GM12878 (cell line): ENCODE data around the gene ASCC1. TPM values are rescaled to one million over a fixed set of nuclear protein-coding genes. Genes with fewer than 3 reads are reported as not detected.

Experiments
- ATAC-seq: fragments of 200-7000 bp; cut with Tn5 transposase; 3 replicates; pipeline ENCODE4 v1.9.1; 2020; ENCODE audit warnings: mild to moderate bottlenecking, moderate library complexity
- BruUV-seq: library from RNA; stranded (reverse); fragments of 400-500 nt; replicated peaks from 2 replicates; lab custom pipeline; 2021; lab: Mats Ljungman, UMichigan
- CTCF ChIA-PET: fragments of 300-600 bp; sonication (Branson Sonifier 250); formaldehyde crosslinking; extraction: SDS; loops from one replicate; lab custom pipeline; 2021; ENCODE audit warnings: inconsistent platforms; lab: Yijun Ruan, JAX
- POLR2A ChIA-PET: fragments of 350-600 bp; formaldehyde crosslinking; extraction: SDS; loops from one replicate; lab custom pipeline; 2021; ENCODE audit warnings: inconsistent platforms; lab: Charles Lee
- RAD21 ChIA-PET: fragments of 300-600 bp; sonication (Branson Sonifier 250); formaldehyde crosslinking; loops from one replicate; lab custom pipeline; 2023; ENCODE audit warnings: antibody characterized with exemption; ENCODE audit not compliant: unreplicated experiment; lab: Charles Lee
- SMC1A ChIA-PET: fragments of 300-600 bp; sonication (Branson Sonifier 250); formaldehyde crosslinking; loops from one replicate; lab custom pipeline; 2023; ENCODE audit not compliant: unreplicated experiment, uncharacterized antibody; lab: Charles Lee
- DNase-seq: peaks from one replicate; pipeline ENCODE4 v3.0.0-alpha.2; 2011; ENCODE audit warnings: low read depth, low spot score
- FAIRE-seq: peaks from 3 replicates; lab custom pipeline; 2011; peaks lifted over from hg19 to GRCh38; lab: Jason Lieb, UNC
- H2AFZ ChIP-seq: 2 replicates; pipeline ENCODE4 v1.6.0; 2011; ENCODE audit warnings: low read depth, low read length, control low read depth; ENCODE audit not compliant: control insufficient read depth
- H3K27ac ChIP-seq: 2 replicates; pipeline ENCODE4 v1.5.1; 2011; ENCODE audit warnings: control low read depth; ENCODE audit not compliant: control insufficient read depth, insufficient read depth
- H3K27me3 ChIP-seq, 2 experiments: replicated peaks in 1 of 2; 2 replicates each; pipeline versions ENCODE4 v1.6.0 to v1.6.1; 2011; ENCODE audit warnings: low read length in 1 of 2; ENCODE audit not compliant: control insufficient read depth in 2 of 2, insufficient read depth in 2 of 2
- H3K36me3 ChIP-seq, 2 experiments: 2 replicates each; pipeline ENCODE4 v1.5.1; 2011; ENCODE audit warnings: low read length in 1 of 2; ENCODE audit not compliant: control insufficient read depth in 2 of 2, insufficient read depth in 2 of 2
- H3K4me1 ChIP-seq: 2 replicates; pipeline ENCODE4 v1.6.1; 2011; ENCODE audit warnings: mild to moderate bottlenecking, low read length, moderate library complexity, mixed read lengths; ENCODE audit not compliant: control insufficient read depth, insufficient read depth
- H3K4me2 ChIP-seq: 2 replicates; pipeline ENCODE4 v1.6.0; 2011; ENCODE audit warnings: control low read depth; ENCODE audit not compliant: control insufficient read depth, insufficient read depth
- H3K4me3 ChIP-seq: fragments of 200-600 bp; sonication (generic); 2 replicates; pipeline ENCODE4 v1.5.1; 2016
- H3K79me2 ChIP-seq: 2 replicates; pipeline ENCODE4 v1.6.0; 2011; ENCODE audit warnings: low read length; ENCODE audit not compliant: control insufficient read depth, insufficient read depth
- H3K9ac ChIP-seq: 2 replicates; pipeline ENCODE4 v1.8.0; 2011; ENCODE audit warnings: low read length, control low read depth, mixed read lengths; ENCODE audit not compliant: control insufficient read depth, insufficient read depth
- H3K9me3 ChIP-seq: replicated peaks from 3 replicates; pipeline ENCODE4 v1.5.1; 2011; ENCODE audit warnings: mild to moderate bottlenecking, low read length; ENCODE audit not compliant: control insufficient read depth, insufficient read depth
- H4K20me1 ChIP-seq: 2 replicates; pipeline ENCODE4 v1.6.0; 2011; ENCODE audit not compliant: control insufficient read depth, insufficient read depth
- GATAD2B ChIP-seq: fragments of 450-650 bp; conservative IDR thresholded peaks from 2 replicates; pipeline ENCODE4 v1.6.1; 2017; ENCODE audit warnings: low read depth, mild to moderate bottlenecking, moderate library complexity
- IRF3 ChIP-seq: fragments of 450-650 bp; IDR thresholded peaks from 2 replicates; pipeline ENCODE4 v1.6.1; 2014; ENCODE audit warnings: mild to moderate bottlenecking
- JUND ChIP-seq: IDR thresholded peaks from 2 replicates; pipeline ENCODE4 v1.6.1; 2012; ENCODE audit warnings: low read depth, mild to moderate bottlenecking, low read length, improper control_type of control experiment, moderate library complexity
- MEF2B ChIP-seq: fragments of 450-650 bp; IDR thresholded peaks from 2 replicates; pipeline ENCODE4 v1.6.1; 2018; ENCODE audit warnings: mild to moderate bottlenecking, moderate library complexity; ENCODE audit not compliant: partially characterized antibody, poor library complexity, severe bottlenecking
- MXI1 ChIP-seq: fragments of 150-350 bp; IDR thresholded peaks from 2 replicates; pipeline ENCODE4 v1.6.1; 2011; ENCODE audit warnings: low read depth, mild to moderate bottlenecking, inconsistent platforms, low read length, improper control_type of control experiment
- NR2F1 ChIP-seq: fragments of 450-650 bp; conservative IDR thresholded peaks from 2 replicates; pipeline ENCODE4 v1.6.1; 2017; ENCODE audit warnings: mild to moderate bottlenecking
- REST ChIP-seq: IDR thresholded peaks from 2 replicates; pipeline ENCODE4 v1.6.1; 2012; ENCODE audit warnings: mild to moderate bottlenecking, low read depth, low read length
- RUNX3 ChIP-seq: IDR thresholded peaks from 2 replicates; pipeline ENCODE4 v1.6.1; 2012; ENCODE audit warnings: low read length, inconsistent platforms
- YBX1 ChIP-seq: fragments of 450-650 bp; IDR thresholded peaks from 2 replicates; pipeline ENCODE4 v1.6.1; 2016; ENCODE audit warnings: antibody characterized with exemption
- ZBTB40 ChIP-seq: fragments of 450-650 bp; IDR thresholded peaks from 2 replicates; pipeline ENCODE4 v1.6.1; 2016; ENCODE audit warnings: mild to moderate bottlenecking, moderate library complexity, borderline replicate concordance
- ZZZ3 ChIP-seq: IDR thresholded peaks from 2 replicates; pipeline ENCODE4 v1.6.1; 2011; ENCODE audit warnings: low read depth; ENCODE audit not compliant: control insufficient read depth, insufficient read length
- WGBS: methylation state at CpG from one replicate; pipeline ENCODE4 v1.1.6; 2016; ENCODE audit warnings: low lambda C conversion rate; ENCODE audit not compliant: insufficient replicate concordance, insufficient coverage; ENCODE audit errors: missing lambda C conversion rate; 5-methylcytosine and 5-hydroxymethylcytosine counted together
- in situ Hi-C: fragments of 300-500 bp; cut with MboI; formaldehyde crosslinking; loops from 9 replicates; pipeline ENCODE4 v1.14.3; 2018; ENCODE audit warnings: mixed read lengths
- intact Hi-C: fragments of 100-400 bp; cut with micrococcal nuclease; formaldehyde crosslinking; loops from one replicate; pipeline ENCODE4 v1.14.2; 2022; ENCODE audit not compliant: unreplicated experiment
- polyA plus RNA-seq, 11 experiments: library from polyadenylated mRNA; depleted of rRNA in 4 of 11; unstranded in 6 of 11; stranded (reverse) in 5 of 11; fragments of >200 nt; fragmentation: Nextera tagmentation in 4 of 11; fragmentation: Illumina TruSeq in 1 of 11; extraction: Ambion mirVana in 4 of 11; extraction: Trizol in 1 of 11; gene quantifications; 1 replicate in 1 of 11; 2 replicates in 10 of 11; pipeline versions ENCODE4 v1.2.1 to v1.2.3, GENCODE V29; 2011 to 2016; ENCODE audit warnings: inconsistent platforms in 2 of 11, missing spikeins in 2 of 11, low read depth in 1 of 11
- total RNA-seq, 4 experiments: library from RNA; depleted of rRNA in 3 of 4; stranded (reverse); fragments of >200 nt in 3 of 4; fragmentation: Illumina TruSeq in 1 of 4; extraction: Trizol in 1 of 4; gene quantifications; 2 replicates each; pipeline versions ENCODE4 v1.2.1 to v1.2.3, GENCODE V29; 2013 to 2021

ASCC1 gene
- total and polyA plus RNA-seq, 10 of the 15 experiments (the other 5 are each of a cell fraction or from before 2014, with no cell fraction given): 23.3 to 80.6 (median 42.8) TPM

GRCh38 chr10:72058989-72059842 lies 156.9 kb downstream of the ASCC1 start:
- no peak for DNase-seq
- SMC1A ChIA-PET: interaction anchor here (0.8 to 7.2 kb wide), 7 partner anchors 10 to 199 kb away, joined by 3 to 72 read pairs (median 4); partner anchors contain the start of gene ASCC1

More at GRCh38 chr10:72058989-72059842, 156.9 kb downstream of the ASCC1 start:
- Histone ChIP-seq H3K27me3 (no peaks in the 10 kb centered on the region), H3K27ac (no peak overlapping the region), H3K36me3 (no peaks in the 10 kb centered on the region), H3K4me1 (peaks cover 14% of the 10 kb centered on the region), H3K4me2 (peak overlapping the region; percentile 24; the same call in 1 of the 2 replicates), H3K79me2 (no peaks in the 10 kb centered on the region), H3K9ac (no peak overlapping the region), H3K9me3 (no peaks in the 10 kb centered on the region), H3K4me3 (no peak overlapping the region), H4K20me1 (no peaks in the 10 kb centered on the region), H2AFZ (peak overlapping the region; percentile 42; the same call in 1 of the 2 replicates)
- ATAC-seq (no peak), FAIRE-seq (no peak)
- no TSS peak for BruUV-seq
- ChIA-PET CTCF (interaction anchor here (0.9 to 4.4 kb wide), 16 partner anchors 9 to 280 kb away, joined by 3 to 62 read pairs (median 4); no protein-coding TSS in a partner anchor), POLR2A (interaction anchor here (0.5 to 1.4 kb wide), 4 partner anchors 10 to 740 kb away, joined by 3 to 5 read pairs (median 4); partner anchors contain the start of gene SLC29A3), RAD21 (interaction anchor here (0.6 to 6.1 kb wide), 12 partner anchors 10 to 278 kb away, joined by 3 to 64 read pairs (median 3); no protein-coding TSS in a partner anchor)
- in situ Hi-C loops (no loop called here), intact Hi-C loops (no loop called here)
- TF ChIP-seq YBX1: no peak
- TF ChIP-seq ZBTB40: peak; percentile 38; the same call in 1 of the 2 replicates
- TF ChIP-seq IRF3: no peak
- TF ChIP-seq ZZZ3: no peak
- no peak for TF ChIP-seq RUNX3
- no peak for TF ChIP-seq JUND
- no peak for TF ChIP-seq MXI1
- no peak for TF ChIP-seq REST
- TF ChIP-seq MEF2B: peak; percentile 78
- TF ChIP-seq GATAD2B: peak; percentile 69; the same call in 1 of the 2 replicates
- TF ChIP-seq NR2F1: 0 out of 2 replicates have a peak, but pooled peaks have one; percentile 29
- 50% methylated on average over 21 of the region's 21 CpGs for WGBS
